SIG-M5 treated with dmso at 0.1 percent for 504 hours (cell line): ENCODE data around the gene GLRA1.
"Not testable (repeated sequence)": the region's sequence is repeated elsewhere in the genome, so short reads cannot be mapped to it uniquely, and the experiment has no call there.

Experiments
- DNase-seq: peaks from one replicate; lab custom pipeline; 2025; ENCODE audit not compliant: unreplicated experiment; lab: John Stamatoyannopoulos, UW

The GLRA1 gene

GRCh38 chr5:151886546-151887275 is 37.9 kb downstream of the GLRA1 start:
- no peak for DNase-seq

GRCh38 chr5:151885138-151885908 is 39.3 kb downstream of the GLRA1 start:
- DNase-seq, result no peak

- no peak for DNase-seq
These were observed 42.9 kb downstream of the GLRA1 start for GRCh38 chr5:151881621-151882225.

- no peak for DNase-seq
These were observed 44.3 kb downstream of the GLRA1 start for GRCh38 chr5:151880324-151880723.

GRCh38 chr5:151873701-151874100 is 51.0 kb downstream of the GLRA1 start:
- DNase-seq, result no peak

GRCh38 chr5:151872701-151873100 is 52.0 kb downstream of the GLRA1 start:
- no peak for DNase-seq

GRCh38 chr5:151870820-151871219 is 53.8 kb downstream of the GLRA1 start:
- DNase-seq, result no peak

GRCh38 chr5:151870271-151870670 is 54.4 kb downstream of the GLRA1 start:
- DNase-seq, result no peak

GRCh38 chr5:151869843-151870242 is 54.8 kb downstream of the GLRA1 start:
- no peak for DNase-seq

GRCh38 chr5:151868451-151868850 is 56.2 kb downstream of the GLRA1 start:
- DNase-seq, result no peak

- DNase-seq, result no peak
These were observed 60.4 kb downstream of the GLRA1 start for GRCh38 chr5:151864061-151864748.

GRCh38 chr5:151863566-151863965 is 61.1 kb downstream of the GLRA1 start:
- DNase-seq, result no peak

- DNase-seq, result no peak
These were observed 61.7 kb downstream of the GLRA1 start for GRCh38 chr5:151862811-151863472.

GRCh38 chr5:151860867-151861266 is 63.8 kb downstream of the GLRA1 start:
- DNase-seq, result not testable (repeated sequence)

- DNase-seq, result no peak
These were observed 67.8 kb downstream of the GLRA1 start for GRCh38 chr5:151856861-151857260.

- no peak for DNase-seq
These were observed 69.0 kb downstream of the GLRA1 start for GRCh38 chr5:151855701-151856100.

- DNase-seq, result no peak
These were observed 76.8 kb downstream of the GLRA1 start for GRCh38 chr5:151847871-151848270.

- no peak for DNase-seq
These were observed 77.9 kb downstream of the GLRA1 start for GRCh38 chr5:151846765-151847164.

- not testable (repeated sequence) for DNase-seq
These were observed 91.8 kb downstream of the GLRA1 start for GRCh38 chr5:151832843-151833242.

- DNase-seq, result no peak
These were observed 95.3 kb downstream of the GLRA1 start for GRCh38 chr5:151829370-151829769.

- DNase-seq, result peak; percentile 65
These were observed 99.2 kb downstream of the GLRA1 start for GRCh38 chr5:151825445-151825844.
